Measurements from ENCODE around the gene DLGAP4.

DNA sequence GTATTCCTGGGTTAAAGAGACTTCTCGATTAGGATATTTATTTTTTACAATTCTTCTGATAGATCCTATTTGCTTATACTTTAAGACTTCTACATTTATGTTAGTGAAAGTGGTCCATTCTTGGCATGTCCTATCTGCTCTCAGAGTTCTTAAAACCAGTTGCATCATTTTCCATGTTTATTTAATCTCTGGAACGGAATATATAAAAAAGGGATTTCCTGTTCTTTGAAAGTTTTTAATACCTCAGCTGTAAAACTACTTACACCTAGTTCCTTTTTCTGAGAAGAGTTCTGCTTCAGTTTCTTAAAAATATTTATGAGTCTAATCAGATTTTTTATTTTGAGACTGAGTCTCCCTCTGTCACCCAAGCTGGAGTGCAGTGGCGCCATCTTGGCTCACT, 217.2 kb downstream of the DLGAP4 start:
- TF ChIP-seq, protein P1, sequence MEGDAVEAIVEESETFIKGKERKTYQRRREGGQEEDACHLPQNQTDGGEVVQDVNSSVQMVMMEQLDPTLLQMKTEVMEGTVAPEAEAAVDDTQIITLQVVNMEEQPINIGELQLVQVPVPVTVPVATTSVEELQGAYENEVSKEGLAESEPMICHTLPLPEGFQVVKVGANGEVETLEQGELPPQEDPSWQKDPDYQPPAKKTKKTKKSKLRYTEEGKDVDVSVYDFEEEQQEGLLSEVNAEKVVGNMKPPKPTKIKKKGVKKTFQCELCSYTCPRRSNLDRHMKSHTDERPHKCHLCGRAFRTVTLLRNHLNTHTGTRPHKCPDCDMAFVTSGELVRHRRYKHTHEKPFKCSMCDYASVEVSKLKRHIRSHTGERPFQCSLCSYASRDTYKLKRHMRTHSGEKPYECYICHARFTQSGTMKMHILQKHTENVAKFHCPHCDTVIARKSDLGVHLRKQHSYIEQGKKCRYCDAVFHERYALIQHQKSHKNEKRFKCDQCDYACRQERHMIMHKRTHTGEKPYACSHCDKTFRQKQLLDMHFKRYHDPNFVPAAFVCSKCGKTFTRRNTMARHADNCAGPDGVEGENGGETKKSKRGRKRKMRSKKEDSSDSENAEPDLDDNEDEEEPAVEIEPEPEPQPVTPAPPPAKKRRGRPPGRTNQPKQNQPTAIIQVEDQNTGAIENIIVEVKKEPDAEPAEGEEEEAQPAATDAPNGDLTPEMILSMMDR (IDR thresholded peaks at IDR 0.05 in 8 of 11, conservative IDR thresholded peaks at IDR 0.05 in 3 of 11), result no peak
- TF ChIP-seq POLR2AphosphoS5 (IDR thresholded peaks at IDR 0.05), result no peak
- TF ChIP-seq POLR2A (IDR thresholded peaks at IDR 0.05), result no peak
